ENCODE data around the gene CFD.
"Not testable (repeated sequence)": the region's sequence is repeated elsewhere in the genome, so short reads cannot be mapped to it uniquely, and the experiment has no call there.

CFD gene

GRCh38 chr19:850979-851335 lies 8.5 kb upstream of the CFD start:
- DNase-seq (ENCODE audit: insufficient read length, low spot score) (no peak), FAIRE-seq (no peak)

GRCh38 chr19:852136-853013 lies 7.1 kb upstream of the CFD start, which contains the start of gene ELANE:
TSS of gene ELANE (plus strand) at chr19:852303. CDS start at chr19:852329, 26 bp downstream.
- DNase-seq (ENCODE audit: insufficient read length, low spot score) (no peak), FAIRE-seq (no peak)

- FAIRE-seq, result no peak
- no peak for DNase-seq (ENCODE audit: insufficient read length, low spot score)
These were observed 6.4 kb upstream of the CFD start for GRCh38 chr19:853014-853585.

- DNase-seq (ENCODE audit: insufficient read length, low spot score); FAIRE-seq: not testable (repeated sequence)
These were observed 5.7 kb upstream of the CFD start for GRCh38 chr19:853614-854220.

- DNase-seq (ENCODE audit: insufficient read length, low spot score) (no peak), FAIRE-seq (no peak)
These were observed 4.9 kb upstream of the CFD start for GRCh38 chr19:854549-854948.

GRCh38 chr19:855142-855541 lies 4.3 kb upstream of the CFD start:
- FAIRE-seq (no peak), DNase-seq (ENCODE audit: insufficient read length, low spot score) (no peak)

GRCh38 chr19:855566-856120 lies 3.8 kb upstream of the CFD start:
- no peak for DNase-seq (ENCODE audit: insufficient read length, low spot score)

GRCh38 chr19:858284-858683 lies 1.2 kb upstream of the CFD start:
- no peak for FAIRE-seq
- no peak for DNase-seq (ENCODE audit: insufficient read length, low spot score)

More at GRCh38 chr19:855566-856120, 3.8 kb upstream of the CFD start:
- no peak for FAIRE-seq

GRCh38 chr19:861141-861755 lies 1.8 kb downstream of the CFD start:
- no peak for FAIRE-seq
- no peak for DNase-seq (ENCODE audit: insufficient read length, low spot score)

GRCh38 chr19:861756-862580 lies 2.5 kb downstream of the CFD start:
- DNase-seq (ENCODE audit: insufficient read length, low spot score), result no peak
- no peak for FAIRE-seq

GRCh38 chr19:862581-863314 lies 3.3 kb downstream of the CFD start:
- no peak for FAIRE-seq

GRCh38 chr19:863315-863620 lies 3.8 kb downstream of the CFD start:
- DNase-seq (ENCODE audit: insufficient read length, low spot score), result no peak
- no peak for FAIRE-seq

More at GRCh38 chr19:862581-863314, 3.3 kb downstream of the CFD start:
- DNase-seq (ENCODE audit: insufficient read length, low spot score), result no peak

- DNase-seq (ENCODE audit: insufficient read length, low spot score), result no peak
These were observed 7.4 kb downstream of the CFD start for GRCh38 chr19:866769-867300.

GRCh38 chr19:867301-867793 lies 7.9 kb downstream of the CFD start:
- FAIRE-seq, result no peak
- no peak for DNase-seq (ENCODE audit: insufficient read length, low spot score)

More at GRCh38 chr19:866769-867300, 7.4 kb downstream of the CFD start:
- no peak for FAIRE-seq

GRCh38 chr19:867855-868457 lies 8.5 kb downstream of the CFD start:
- no peak for DNase-seq (ENCODE audit: insufficient read length, low spot score)
- FAIRE-seq, result no peak

GRCh38 chr19:868458-869244 lies 9.2 kb downstream of the CFD start:
- DNase-seq (ENCODE audit: insufficient read length, low spot score) (no peak), FAIRE-seq (no peak)

- FAIRE-seq, result no peak
These were observed 10.0 kb downstream of the CFD start for GRCh38 chr19:869245-870177.

More at GRCh38 chr19:869245-870177, 10.0 kb downstream of the CFD start:
- peak; percentile 82 for DNase-seq (ENCODE audit: insufficient read length, low spot score)

All from HTR-8/SVneo (cell line).